Fibroblast of mammary gland (primary cell): ENCODE measurements around the gene C1orf105.

ENCODE experiments used
- DNase-seq: peaks from one replicate; pipeline ENCODE4 v3.0.0-alpha.2; 2010; ENCODE audit warnings: low read depth
- H3K4me3 ChIP-seq: 2 replicates; pipeline ENCODE4 v1.5.1; 2011; ENCODE audit warnings: low read depth, mild to moderate bottlenecking, low read length, moderate library complexity; ENCODE audit not compliant: control insufficient read depth
- TF ChIP-seq, protein P1 (sequence below): conservative IDR thresholded peaks from 2 replicates; pipeline ENCODE4 v1.5.1; 2011; ENCODE audit warnings: low read depth, low read length, inconsistent platforms; ENCODE audit not compliant: control insufficient read depth, insufficient read depth

Gene C1orf105

DNA sequence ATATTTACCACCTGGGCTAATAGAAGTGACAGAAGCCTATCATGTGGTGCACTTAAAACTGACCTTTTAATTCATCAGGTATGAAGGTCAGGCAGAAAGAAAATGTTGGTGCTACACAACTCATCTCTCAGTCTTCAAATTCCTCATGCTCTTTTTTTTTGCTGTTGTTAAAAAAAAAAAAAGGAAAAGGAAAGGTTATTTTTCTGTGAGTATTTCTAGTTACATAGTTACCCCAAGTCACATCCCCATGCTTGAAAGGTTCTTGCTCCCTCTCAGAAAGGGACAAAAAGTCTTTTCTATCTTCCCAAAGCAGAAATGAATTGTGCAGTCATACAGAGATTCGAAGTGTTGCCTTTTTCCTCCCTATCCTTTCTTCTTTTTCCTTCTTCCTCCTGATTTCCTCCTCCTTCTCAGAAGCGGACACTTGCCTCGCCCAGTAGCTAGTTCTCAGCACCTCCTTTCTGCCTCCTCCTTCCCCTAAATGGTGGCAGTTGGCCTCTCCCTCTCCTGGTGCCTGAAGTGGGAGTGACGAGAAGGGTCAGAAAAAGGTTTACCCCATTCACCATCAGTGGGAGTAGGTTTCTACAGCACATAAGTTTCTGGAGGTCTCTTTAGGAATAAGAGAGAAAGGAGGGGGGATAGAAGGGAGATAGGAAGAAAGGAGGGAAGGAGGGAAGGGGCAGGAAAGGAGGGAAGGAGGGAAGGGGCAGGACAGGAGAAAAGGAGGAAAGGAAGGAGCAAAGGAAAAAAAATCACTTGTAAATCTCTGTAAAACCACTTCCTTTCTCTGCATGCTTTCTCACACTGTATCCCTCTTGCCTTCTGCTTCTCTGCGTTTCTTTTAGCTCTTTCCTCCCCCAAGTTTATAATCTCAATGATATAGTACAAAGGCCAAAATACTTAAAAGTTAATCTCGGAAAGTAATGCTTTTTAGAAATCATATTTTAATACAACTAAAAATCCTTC lies 20.4 kb upstream of the C1orf105 start:
- no peak overlapping the region for H3K4me3 ChIP-seq
- no peak for DNase-seq
- TF ChIP-seq, protein P1, sequence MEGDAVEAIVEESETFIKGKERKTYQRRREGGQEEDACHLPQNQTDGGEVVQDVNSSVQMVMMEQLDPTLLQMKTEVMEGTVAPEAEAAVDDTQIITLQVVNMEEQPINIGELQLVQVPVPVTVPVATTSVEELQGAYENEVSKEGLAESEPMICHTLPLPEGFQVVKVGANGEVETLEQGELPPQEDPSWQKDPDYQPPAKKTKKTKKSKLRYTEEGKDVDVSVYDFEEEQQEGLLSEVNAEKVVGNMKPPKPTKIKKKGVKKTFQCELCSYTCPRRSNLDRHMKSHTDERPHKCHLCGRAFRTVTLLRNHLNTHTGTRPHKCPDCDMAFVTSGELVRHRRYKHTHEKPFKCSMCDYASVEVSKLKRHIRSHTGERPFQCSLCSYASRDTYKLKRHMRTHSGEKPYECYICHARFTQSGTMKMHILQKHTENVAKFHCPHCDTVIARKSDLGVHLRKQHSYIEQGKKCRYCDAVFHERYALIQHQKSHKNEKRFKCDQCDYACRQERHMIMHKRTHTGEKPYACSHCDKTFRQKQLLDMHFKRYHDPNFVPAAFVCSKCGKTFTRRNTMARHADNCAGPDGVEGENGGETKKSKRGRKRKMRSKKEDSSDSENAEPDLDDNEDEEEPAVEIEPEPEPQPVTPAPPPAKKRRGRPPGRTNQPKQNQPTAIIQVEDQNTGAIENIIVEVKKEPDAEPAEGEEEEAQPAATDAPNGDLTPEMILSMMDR = no peak

DNA sequence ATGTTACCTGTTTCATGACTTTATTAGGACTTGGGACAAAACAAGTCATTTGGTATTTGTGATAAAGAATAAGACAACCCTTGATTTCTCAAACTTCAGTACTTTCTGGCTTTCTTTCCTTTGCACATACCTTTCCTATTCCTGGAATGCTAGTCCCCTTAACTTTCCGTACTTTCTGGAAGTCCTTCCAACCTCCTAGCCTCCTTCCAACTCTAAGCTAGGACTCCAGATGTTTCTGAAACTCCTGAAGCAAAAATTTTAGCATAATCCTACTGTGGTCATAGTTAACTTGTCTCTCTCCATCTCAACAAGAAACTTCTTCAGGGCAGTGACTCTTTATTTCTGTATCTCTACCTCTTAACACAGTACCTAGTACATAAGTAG lies 19.8 kb upstream of the C1orf105 start:
- DNase-seq = no peak
- TF ChIP-seq, protein P1 = no peak
- no peak overlapping the region for H3K4me3 ChIP-seq

DNA sequence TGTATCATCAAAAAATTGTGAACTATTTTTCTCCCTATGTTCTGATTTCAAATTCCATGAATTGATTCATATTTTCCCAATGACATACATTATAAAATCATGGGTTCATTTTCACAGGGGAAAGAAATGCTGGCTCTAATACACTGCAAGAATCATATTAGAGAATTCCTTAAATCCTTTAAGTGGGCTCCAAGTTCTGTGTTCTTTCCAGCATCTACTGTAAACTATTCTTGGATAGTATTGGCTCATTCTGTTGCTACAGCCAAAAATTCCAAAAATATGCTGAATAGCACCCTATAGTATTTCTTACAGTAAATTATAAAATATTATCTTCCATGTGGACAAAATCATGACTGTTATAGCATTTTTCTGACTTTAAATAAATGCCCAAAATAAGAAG lies 19.0 kb upstream of the C1orf105 start:
- DNase-seq = no peak
- no peak overlapping the region for H3K4me3 ChIP-seq
- TF ChIP-seq, protein P1 = no peak

DNA sequence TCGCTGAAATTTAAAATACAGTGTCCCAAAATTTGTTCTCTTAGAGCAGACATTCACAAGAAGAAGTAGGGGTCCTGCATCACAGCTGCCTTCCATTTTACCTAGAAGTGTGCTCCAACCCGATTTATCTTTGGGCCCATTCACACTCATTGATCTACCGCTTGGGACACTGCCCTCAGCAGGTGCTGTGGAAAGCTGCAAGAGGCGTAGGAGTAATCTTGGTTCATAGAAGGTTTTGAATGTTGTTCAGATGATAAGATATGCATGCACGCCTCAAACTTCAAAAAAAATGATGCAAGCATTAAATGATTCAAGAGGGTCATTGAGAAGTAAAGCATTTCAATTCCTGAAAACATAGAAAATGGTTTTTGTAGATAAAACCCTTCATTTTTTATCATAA lies 18.6 kb upstream of the C1orf105 start:
- no peak for DNase-seq
- no peak overlapping the region for H3K4me3 ChIP-seq
- TF ChIP-seq, protein P1 = peak; percentile 39

DNA sequence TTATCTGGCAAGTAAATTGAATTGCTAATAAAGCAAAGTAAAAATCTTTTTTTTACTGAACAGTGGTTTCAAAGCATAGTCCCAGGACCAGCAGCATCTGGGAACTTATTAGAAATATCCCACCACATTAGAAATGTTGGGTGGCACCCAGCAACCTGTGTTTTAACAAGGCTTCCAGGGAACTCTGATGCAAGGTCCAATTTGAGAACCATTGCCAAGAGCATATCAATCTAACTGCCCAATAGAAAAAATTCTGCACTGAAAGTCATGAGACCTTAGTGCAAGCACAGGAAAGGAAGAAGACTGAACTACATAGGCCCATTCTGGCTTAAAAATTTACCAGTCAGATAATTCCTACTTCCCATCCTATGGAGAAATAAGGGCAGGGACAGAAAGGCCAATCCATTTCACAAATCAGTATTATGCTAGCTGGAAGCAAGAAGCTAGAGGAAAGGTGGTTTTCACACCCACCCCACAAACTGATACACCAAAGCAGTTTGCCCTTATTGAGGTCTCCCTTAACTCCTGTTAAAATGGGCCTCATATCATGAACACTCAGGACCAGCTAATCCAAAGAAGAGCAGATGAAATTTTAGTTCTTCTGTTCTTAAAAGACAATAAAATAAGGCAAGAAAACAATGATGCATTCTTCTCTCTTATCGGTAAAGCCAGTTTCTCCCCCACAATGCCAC lies 17.5 kb upstream of the C1orf105 start:
- H3K4me3 ChIP-seq = no peak overlapping the region
- no peak for DNase-seq
- TF ChIP-seq, protein P1 = no peak

DNA sequence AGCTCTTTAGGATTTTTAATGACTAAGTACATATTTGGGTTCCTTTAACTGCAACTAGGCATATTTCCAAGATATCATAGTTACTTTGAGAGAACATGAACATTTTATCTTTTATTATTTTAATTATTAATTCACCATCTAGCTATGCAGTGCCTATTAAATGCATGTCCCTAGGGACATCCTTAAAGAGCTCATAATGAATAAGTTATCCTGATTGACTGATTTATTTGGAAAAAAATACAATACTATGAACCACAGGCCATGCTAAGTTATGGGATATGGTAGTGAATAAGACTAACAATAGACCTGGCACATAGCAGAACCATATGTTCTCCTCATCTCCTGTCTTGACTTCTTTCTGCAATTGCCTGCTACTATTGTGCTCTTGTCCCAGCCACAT lies 16.4 kb upstream of the C1orf105 start:
- no peak for DNase-seq
- no peak overlapping the region for H3K4me3 ChIP-seq
- TF ChIP-seq, protein P1 = no peak
